ENCODE data around the gene SMOC2.

SMOC2 gene

GRCh38 chr6:168494726-168495125 lies 53.7 kb downstream of the SMOC2 start:
- no peak for DNase-seq

GRCh38 chr6:168495133-168495532 lies 54.1 kb downstream of the SMOC2 start:
- no peak for DNase-seq

GRCh38 chr6:168495636-168496035 lies 54.7 kb downstream of the SMOC2 start:
- DNase-seq = no peak

- DNase-seq = no peak
Measured at GRCh38 chr6:168496139-168496996, 55.4 kb downstream of the SMOC2 start.

- DNase-seq = no peak
Measured at GRCh38 chr6:168496997-168497331, 56.0 kb downstream of the SMOC2 start.

- DNase-seq = no peak
Measured at GRCh38 chr6:168497381-168497780, 56.4 kb downstream of the SMOC2 start.

GRCh38 chr6:168498161-168498843 lies 57.3 kb downstream of the SMOC2 start:
- no peak for DNase-seq

- DNase-seq = no peak
Measured at GRCh38 chr6:168499045-168499650, 58.2 kb downstream of the SMOC2 start.

- DNase-seq = no peak
Measured at GRCh38 chr6:168500519-168500918, 59.5 kb downstream of the SMOC2 start.

- no peak for DNase-seq
Measured at GRCh38 chr6:168501561-168501960, 60.6 kb downstream of the SMOC2 start.

- no peak for DNase-seq
Measured at GRCh38 chr6:168504366-168504765, 63.4 kb downstream of the SMOC2 start.

- DNase-seq = no peak
Measured at GRCh38 chr6:168506460-168506859, 65.5 kb downstream of the SMOC2 start.

- DNase-seq = no peak
Measured at GRCh38 chr6:168507297-168507696, 66.3 kb downstream of the SMOC2 start.

GRCh38 chr6:168507730-168508129 lies 66.7 kb downstream of the SMOC2 start:
- DNase-seq = no peak

GRCh38 chr6:168508903-168509302 lies 67.9 kb downstream of the SMOC2 start:
- no peak for DNase-seq

- no peak for DNase-seq
Measured at GRCh38 chr6:168513766-168514165, 72.8 kb downstream of the SMOC2 start.

- DNase-seq = no peak
Measured at GRCh38 chr6:168514216-168514615, 73.2 kb downstream of the SMOC2 start.

- no peak for DNase-seq
Measured at GRCh38 chr6:168515376-168515775, 74.4 kb downstream of the SMOC2 start.

GRCh38 chr6:168516944-168517741 lies 76.2 kb downstream of the SMOC2 start:
- DNase-seq = no peak

GRCh38 chr6:168517742-168518347 lies 76.9 kb downstream of the SMOC2 start:
- no peak for DNase-seq

- no peak for DNase-seq
Measured at GRCh38 chr6:168518348-168518745, 77.4 kb downstream of the SMOC2 start.

GRCh38 chr6:168518867-168519266 lies 77.9 kb downstream of the SMOC2 start:
- no peak for DNase-seq

GRCh38 chr6:168520233-168520632 lies 79.2 kb downstream of the SMOC2 start:
- no peak for DNase-seq
